Raji (cell line): ENCODE results near the gene GALNT18.

Source experiments
- POLR2A ChIP-seq: IDR thresholded peaks from 2 replicates; pipeline ENCODE4 v1.6.1; 2011; ENCODE audit warnings: low read depth, low read length, control low read depth; ENCODE audit not compliant: insufficient read depth

GALNT18 gene

GRCh38 chr11:11346303-11346702 is 275.5 kb downstream of the GALNT18 start:
- TF ChIP-seq POLR2A: no peak

- no peak for TF ChIP-seq POLR2A
Measured at GRCh38 chr11:11345099-11345498, 276.7 kb downstream of the GALNT18 start.

DNA sequence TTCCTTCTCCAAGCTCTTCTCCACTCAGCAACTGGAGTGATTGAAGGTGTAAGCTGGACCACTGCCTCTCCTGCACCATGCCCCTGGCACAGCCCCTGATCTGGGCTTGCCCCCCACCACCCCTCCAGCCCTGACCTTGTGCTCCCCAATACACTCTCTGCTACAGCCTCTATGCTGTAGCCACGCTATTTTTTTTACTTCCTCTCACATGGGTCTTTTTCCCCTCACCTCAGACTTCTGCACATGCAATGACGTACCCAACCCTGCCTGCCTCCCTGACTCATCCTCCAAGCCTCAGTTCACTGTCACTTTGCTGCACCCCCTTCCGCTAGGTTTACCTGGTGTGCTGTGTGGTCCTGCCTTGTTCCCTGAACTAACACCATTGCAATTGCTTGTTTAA is 277.8 kb downstream of the GALNT18 start:
- TF ChIP-seq POLR2A: no peak

- no peak for TF ChIP-seq POLR2A
Measured at GRCh38 chr11:11338304-11338703, 283.5 kb downstream of the GALNT18 start.

- TF ChIP-seq POLR2A: no peak
Measured at GRCh38 chr11:11336664-11337063, 285.1 kb downstream of the GALNT18 start.

DNA sequence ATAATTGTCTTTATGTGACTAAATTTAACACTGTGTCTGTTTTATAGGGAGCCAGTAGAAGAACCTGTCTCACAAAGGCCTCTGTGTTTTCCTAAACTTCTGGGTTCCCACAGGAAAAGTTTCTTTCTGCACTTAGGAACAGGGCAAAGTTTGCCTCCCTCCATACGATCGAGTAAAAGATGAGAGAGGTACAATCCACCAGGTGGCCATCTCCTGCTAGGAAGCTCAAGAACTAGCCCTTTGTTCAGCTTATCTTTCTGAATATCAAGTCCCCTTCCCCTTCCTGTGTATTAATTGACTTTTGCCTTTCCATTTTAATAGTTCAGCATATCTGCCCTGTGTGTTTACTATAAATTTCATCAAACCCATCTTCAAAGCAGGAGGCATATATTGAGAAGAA is 286.8 kb downstream of the GALNT18 start:
- TF ChIP-seq POLR2A: no peak

GRCh38 chr11:11334607-11335006 is 287.2 kb downstream of the GALNT18 start:
- no peak for TF ChIP-seq POLR2A

GRCh38 chr11:11332141-11332710 is 289.6 kb downstream of the GALNT18 start:
- no peak for TF ChIP-seq POLR2A

DNA sequence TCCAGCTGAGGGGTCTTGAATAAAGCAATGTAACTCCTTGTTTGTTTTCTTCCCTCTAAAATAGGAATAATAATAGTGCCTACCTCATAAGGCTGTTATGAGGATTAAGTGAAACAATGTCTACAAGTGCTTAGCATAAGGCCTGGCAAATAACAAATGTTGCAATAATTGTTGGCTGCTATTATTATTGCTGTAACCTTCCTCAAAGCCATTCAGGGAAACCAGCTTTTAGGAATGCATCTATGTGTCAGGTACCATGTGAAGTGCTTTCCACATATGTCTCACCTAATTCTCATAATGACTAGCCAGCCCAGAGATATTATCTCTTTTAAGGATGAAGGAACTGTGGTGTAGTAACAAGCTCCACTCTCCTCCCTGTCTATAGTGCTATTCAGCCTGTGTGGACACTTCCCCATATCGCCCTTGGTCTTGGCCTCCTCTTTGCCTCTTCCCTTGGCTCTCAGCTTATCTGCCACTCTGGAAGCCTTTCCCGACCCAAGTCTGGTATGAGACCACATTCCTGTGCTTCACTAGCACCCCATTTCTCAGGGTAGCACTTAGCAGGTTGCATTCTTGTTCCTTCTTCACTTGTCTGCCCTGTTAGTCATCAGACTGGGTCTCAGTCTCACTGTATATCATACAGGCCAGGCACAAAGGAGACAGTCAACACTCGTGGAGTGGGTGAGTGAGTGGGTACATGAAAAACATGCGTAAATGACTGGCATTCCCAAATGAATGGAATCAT is 292.6 kb downstream of the GALNT18 start:
- no peak for TF ChIP-seq POLR2A

- no peak for TF ChIP-seq POLR2A
Measured at GRCh38 chr11:11324090-11324489, 297.7 kb downstream of the GALNT18 start.

DNA sequence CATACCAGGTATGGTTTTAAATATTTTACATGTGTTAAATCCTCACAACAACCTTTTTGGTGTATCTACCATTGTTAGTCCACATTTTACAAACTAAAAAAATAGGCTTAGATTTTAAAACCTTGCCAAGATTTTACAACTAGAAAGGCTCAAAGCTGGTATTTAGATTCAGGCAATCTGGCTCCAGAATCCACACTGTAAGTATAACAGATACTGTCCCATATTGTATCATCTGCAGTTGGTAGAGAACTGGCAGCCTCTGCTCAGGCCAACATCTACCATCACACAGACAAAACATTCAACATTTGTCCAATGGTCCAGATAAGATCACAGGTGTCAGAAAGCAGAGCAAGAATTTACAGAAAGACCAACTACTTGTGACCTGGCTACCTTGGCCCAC is 299.7 kb downstream of the GALNT18 start:
- TF ChIP-seq POLR2A: no peak

DNA sequence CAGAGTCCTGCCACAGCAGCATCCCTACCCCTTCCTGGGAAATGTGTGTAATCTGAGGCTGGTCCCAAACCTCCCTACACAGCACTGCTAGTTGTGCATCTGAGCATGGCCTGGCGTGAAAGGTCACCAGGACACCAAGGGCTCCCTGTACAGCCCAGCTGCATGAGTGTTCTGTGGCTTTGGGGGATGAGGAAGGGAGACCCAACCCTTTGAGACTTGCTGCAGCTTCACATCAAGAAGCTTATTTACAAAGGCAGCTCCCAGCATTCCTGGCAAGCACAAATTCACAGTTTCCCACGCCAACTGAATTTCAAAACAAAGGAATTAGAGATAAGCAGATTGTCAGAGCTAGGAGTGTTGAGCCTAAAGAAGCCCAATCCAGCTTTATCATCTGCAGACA is 301.0 kb downstream of the GALNT18 start:
- no peak for TF ChIP-seq POLR2A

DNA sequence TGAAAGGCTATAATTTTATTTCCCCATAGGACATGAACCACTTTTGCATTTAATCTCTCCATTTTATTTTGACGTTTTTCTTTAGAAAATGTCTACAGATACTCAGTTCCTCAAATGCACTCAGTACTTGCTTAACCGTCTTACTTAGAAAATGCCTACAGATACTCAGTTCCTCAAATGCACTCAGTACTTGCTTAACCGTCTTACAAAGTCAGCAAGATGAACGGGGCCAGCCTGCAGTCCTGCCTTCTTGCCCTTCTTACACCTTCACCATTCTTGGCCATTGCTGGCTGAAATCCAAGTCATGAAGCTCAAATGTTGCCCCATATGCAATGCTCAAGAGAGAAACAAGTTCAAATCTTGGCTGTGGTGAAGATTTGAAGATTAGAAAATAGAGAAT is 302.8 kb downstream of the GALNT18 start:
- no peak for TF ChIP-seq POLR2A

DNA sequence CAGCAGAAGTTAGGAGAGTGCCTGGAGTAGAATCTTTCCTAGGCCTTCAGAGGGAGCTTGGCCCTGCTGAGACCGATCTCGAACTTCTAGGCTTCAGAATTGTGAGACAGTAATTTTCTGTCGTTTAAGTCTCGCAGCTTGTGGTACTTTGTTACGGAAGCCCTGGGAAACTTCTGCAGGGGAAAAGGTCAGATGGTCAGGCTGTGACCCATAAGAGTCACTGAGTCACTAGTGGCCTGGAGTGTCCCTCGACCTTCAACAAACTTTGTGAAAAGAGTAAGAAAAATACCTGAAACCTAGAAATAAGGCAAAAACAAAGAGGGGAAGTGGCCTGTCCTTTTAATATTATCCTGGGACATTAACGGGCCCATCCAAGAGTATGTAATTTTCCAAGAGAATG is 303.3 kb downstream of the GALNT18 start:
- no peak for TF ChIP-seq POLR2A

- no peak for TF ChIP-seq POLR2A
Measured at GRCh38 chr11:11316651-11317230, 305.1 kb downstream of the GALNT18 start.

DNA sequence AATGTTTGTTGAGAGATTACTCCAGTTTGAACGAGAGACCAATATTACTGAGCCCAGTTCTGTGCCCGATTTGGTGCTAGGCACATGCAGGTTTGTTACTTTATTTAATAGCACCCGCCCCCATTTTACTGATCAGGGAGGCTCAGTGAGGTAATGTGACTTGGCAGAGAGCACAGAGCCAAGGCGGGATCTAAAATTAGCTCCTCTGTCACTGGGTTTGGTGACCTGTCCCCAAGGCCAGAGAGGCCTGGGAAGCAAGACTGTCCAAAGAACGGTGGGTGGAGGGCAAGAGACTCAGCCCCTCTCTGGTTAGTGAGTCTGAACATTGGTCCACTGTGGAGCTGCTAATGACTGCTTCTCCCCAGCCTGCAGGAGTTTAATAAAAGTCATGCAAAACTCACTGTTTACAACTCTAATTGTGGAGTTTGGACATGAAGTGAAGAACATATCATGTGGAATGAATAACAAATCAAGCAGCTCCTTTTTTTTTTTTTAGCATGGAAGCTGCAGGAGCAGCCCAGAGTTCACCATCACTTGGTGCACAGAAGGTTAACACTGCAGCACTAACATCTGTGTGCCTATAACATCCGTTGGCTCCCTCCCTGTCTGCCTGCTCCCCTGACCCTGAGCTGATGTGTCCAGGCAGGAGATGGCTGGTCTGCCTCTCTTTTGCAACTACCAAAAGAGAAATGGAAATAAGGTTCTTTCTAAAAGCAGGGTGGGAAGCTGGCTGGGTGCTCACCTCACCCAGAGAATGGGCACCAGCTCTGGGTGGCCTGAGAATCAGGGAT is 307.7 kb downstream of the GALNT18 start:
- no peak for TF ChIP-seq POLR2A
